ENCODE measurements around the gene ST6GAL1.
"Not testable (repeated sequence)": the region's sequence is repeated elsewhere in the genome, so short reads cannot be mapped to it uniquely, and the experiment has no call there.

ST6GAL1 gene, protein sequence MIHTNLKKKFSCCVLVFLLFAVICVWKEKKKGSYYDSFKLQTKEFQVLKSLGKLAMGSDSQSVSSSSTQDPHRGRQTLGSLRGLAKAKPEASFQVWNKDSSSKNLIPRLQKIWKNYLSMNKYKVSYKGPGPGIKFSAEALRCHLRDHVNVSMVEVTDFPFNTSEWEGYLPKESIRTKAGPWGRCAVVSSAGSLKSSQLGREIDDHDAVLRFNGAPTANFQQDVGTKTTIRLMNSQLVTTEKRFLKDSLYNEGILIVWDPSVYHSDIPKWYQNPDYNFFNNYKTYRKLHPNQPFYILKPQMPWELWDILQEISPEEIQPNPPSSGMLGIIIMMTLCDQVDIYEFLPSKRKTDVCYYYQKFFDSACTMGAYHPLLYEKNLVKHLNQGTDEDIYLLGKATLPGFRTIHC

GRCh38 chr3:186930143-186930640 lies at the start of gene ST6GAL1:
Gene ST6GAL1, plus strand, starts transcription at chr3:186930526. Its CDS starts 112,178 bp downstream, at chr3:187042704.
- peak; percentile 78 for DNase-seq

GRCh38 chr3:186882150-186882524 lies 48.2 kb upstream of the ST6GAL1 start:
- no peak for DNase-seq

GRCh38 chr3:186882881-186883685 lies 47.2 kb upstream of the ST6GAL1 start:
- DNase-seq = no peak

GRCh38 chr3:186883686-186884058 lies 46.7 kb upstream of the ST6GAL1 start:
- no peak for DNase-seq

- not testable (repeated sequence) for DNase-seq
These were observed 45.5 kb upstream of the ST6GAL1 start for GRCh38 chr3:186884868-186885267.

GRCh38 chr3:186886202-186886981 lies 43.9 kb upstream of the ST6GAL1 start:
- no peak for DNase-seq

GRCh38 chr3:186887507-186887938 lies 42.8 kb upstream of the ST6GAL1 start:
- not testable (repeated sequence) for DNase-seq

- DNase-seq = no peak
These were observed 41.8 kb upstream of the ST6GAL1 start for GRCh38 chr3:186888569-186888968.

GRCh38 chr3:186889698-186890097 lies 40.6 kb upstream of the ST6GAL1 start:
- DNase-seq = not testable (repeated sequence)

- no peak for DNase-seq
These were observed 39.4 kb upstream of the ST6GAL1 start for GRCh38 chr3:186890911-186891310.

DNA sequence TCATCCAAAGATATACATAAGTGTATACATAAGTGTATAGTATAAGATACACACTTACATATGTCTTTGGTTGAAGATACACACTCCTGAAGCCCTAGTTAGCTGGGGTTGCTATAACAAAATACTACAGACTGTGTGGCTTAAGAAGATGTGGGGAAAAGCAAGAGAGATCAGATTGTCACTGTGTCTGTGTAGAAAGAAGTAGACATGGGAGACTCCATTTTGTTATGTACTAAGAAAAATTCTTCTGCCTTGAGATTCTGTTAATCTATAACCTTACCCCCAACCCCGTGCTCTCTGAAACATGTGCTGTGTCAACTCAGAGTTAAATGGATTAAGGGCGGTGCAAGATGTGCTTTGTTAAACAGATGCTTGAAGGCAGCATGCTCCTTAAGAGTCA lies 37.3 kb upstream of the ST6GAL1 start:
- not testable (repeated sequence) for DNase-seq

DNA sequence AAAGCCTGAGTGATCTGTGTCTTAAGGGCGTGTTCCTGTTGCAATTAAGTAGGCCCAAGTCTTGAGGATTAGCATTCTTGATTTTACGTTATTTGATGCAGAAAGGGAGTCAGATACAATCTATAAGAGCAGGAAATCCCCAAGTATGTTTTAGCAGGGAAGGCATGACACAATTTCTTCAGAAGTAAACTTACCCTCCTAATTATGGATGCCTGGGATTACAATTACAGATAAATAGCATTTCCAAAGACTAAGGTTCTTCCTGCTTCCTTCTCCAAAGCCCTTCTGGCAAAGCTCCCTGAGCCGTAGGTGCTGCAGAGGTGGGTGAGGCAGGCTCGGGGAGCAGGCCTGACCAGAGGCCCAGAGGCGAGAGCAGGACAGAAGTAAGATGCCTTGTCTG lies 34.9 kb upstream of the ST6GAL1 start:
- no peak for DNase-seq

GRCh38 chr3:186896006-186896405 lies 34.3 kb upstream of the ST6GAL1 start:
- no peak for DNase-seq

DNA sequence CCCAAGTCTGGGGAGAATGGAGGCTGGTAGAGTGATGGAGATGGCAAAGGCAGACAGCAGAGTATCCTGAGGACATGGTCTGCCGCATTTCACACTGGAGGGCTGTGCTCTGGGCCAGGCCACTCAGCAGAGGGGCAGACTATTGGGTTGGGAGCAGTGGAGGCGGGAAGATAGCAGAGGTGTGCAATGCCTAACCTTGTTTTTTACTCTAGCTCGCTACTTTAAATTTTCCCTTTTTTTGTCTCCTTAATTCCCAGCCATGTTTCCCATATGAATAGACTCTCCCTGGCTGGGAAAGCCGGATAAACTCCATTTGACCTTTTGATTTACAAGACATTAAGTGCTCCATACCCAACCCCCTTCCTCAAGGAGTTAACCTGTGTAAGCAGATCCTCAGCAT lies 33.5 kb upstream of the ST6GAL1 start:
- DNase-seq = no peak

DNA sequence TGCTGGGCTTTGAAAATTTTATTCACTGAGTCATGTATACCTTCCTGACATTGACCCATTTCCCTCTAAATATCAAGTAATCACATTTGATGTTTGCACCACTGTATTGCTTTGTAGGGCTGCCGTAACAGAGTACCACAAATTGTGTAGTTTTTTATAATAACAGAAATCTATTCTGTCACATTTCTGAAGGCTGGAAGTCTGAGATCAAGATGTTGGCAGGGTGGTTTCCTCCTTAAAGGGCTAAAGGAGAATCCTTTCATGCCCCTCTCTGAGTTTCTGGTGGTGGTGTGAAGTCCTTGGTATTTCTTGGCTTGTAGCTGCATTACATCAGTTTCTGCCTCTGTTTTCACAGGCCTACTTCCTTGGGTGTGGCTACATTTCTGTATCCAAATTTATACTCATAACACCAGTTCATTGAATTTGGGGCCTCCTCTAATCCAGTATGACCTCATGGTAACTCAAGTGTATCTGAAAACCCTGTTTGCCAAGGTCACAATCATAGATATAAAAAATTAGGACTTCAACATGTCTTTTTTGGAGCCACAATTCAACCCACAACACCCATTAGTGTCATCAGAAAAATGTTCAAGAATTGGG lies 29.1 kb upstream of the ST6GAL1 start:
- no peak for DNase-seq

GRCh38 chr3:186902154-186902553 lies 28.2 kb upstream of the ST6GAL1 start:
- DNase-seq = no peak

GRCh38 chr3:186902713-186903112 lies 27.6 kb upstream of the ST6GAL1 start:
- no peak for DNase-seq

GRCh38 chr3:186903676-186904075 lies 26.6 kb upstream of the ST6GAL1 start:
- not testable (repeated sequence) for DNase-seq

GRCh38 chr3:186907075-186907474 lies 23.3 kb upstream of the ST6GAL1 start:
- not testable (repeated sequence) for DNase-seq

- peak; percentile 88 for DNase-seq
These were observed 21.1 kb upstream of the ST6GAL1 start for GRCh38 chr3:186909078-186909853.
